ENCODE measurements around the gene ACBD4. TPM values are rescaled to one million over a fixed set of nuclear protein-coding genes. Genes with fewer than 3 reads are reported as not detected.

Gene ACBD4
- total and polyA plus RNA-seq, 10 donors = 14.1 to 32.8 (median 21.6) TPM

GRCh38 chr17:45130681-45131615, 4.5 kb upstream of the ACBD4 start:
- Histone ChIP-seq H3K27me3 (replicated peaks in 1 of 7) (no peaks in the 10 kb centered on the region), H3K4me3 (peak overlapping the region in 3 of 8 donors; percentile 83 to 92 (median 83)), H3K36me3 (no peaks in the 10 kb centered on the region), H3K4me1 (peaks cover 7 to 77% (median 31%) of the 10 kb centered on the region in 6 donors), H3K27ac (no peak overlapping the region), H3K9me3 (no peaks in the 10 kb centered on the region)
- DNase-seq = no peak
- TF ChIP-seq CTCF (IDR thresholded peaks at IDR 0.05 in 8 of 11, conservative IDR thresholded peaks at IDR 0.05 in 3 of 11) = no peak
- TF ChIP-seq POLR2AphosphoS5 (IDR thresholded peaks at IDR 0.05) = no peak
- TF ChIP-seq POLR2A (IDR thresholded peaks at IDR 0.05) = no peak
- 79 to 90% (median 81%) methylated on average over 17 of the region's 17 CpGs for WGBS, 5 donors
- intact Hi-C loops (cut with DNase I; ENCODE audit: low total_unique reads) = no loop called here

GRCh38 chr17:45131616-45132319, 3.7 kb upstream of the ACBD4 start:
- Histone ChIP-seq H3K27ac (peak overlapping the region; percentile 35 to 98 (median 94)), H3K27me3 (replicated peaks in 1 of 7) (no peaks in the 10 kb centered on the region), H3K4me1 (peaks cover 14 to 84% (median 39%) of the 10 kb centered on the region in 6 donors), H3K4me3 (peak overlapping the region; percentile 65 to 92 (median 80)), H3K9me3 (no peaks in the 10 kb centered on the region), H3K36me3 (no peaks in the 10 kb centered on the region)
- peak; percentile 89 for DNase-seq
- intact Hi-C loops (cut with DNase I; ENCODE audit: low total_unique reads) = no loop called here
- peak; percentile 40 to 87 (median 75) for TF ChIP-seq CTCF (IDR thresholded peaks at IDR 0.05 in 8 of 11, conservative IDR thresholded peaks at IDR 0.05 in 3 of 11)
- no peak for TF ChIP-seq POLR2AphosphoS5 (IDR thresholded peaks at IDR 0.05)
- 8 to 46% (median 10%) methylated on average over 8 to 46 of the region's 46 CpGs for WGBS, 5 donors

- TF ChIP-seq POLR2A (IDR thresholded peaks at IDR 0.05) = no peak
- TF ChIP-seq CTCF (IDR thresholded peaks at IDR 0.05 in 8 of 11, conservative IDR thresholded peaks at IDR 0.05 in 3 of 11) = no peak
- TF ChIP-seq POLR2AphosphoS5 (IDR thresholded peaks at IDR 0.05) = no peak
- Histone ChIP-seq H3K27ac (peak within 1 kb of the TSS; percentile 79 to 98 (median 94)), H3K36me3 (peaks cover 0 to 3% (median 0%) of the 10 kb centered on the region in 6 donors), H3K27me3 (replicated peaks in 1 of 7) (no peaks in the 10 kb centered on the region), H3K9me3 (no peaks in the 10 kb centered on the region), H3K4me1 (peaks cover 14 to 84% (median 43%) of the 10 kb centered on the region in 6 donors), H3K4me3 (peak within 1 kb of the TSS; percentile 65 to 92 (median 80))
- peak; percentile 93 for DNase-seq
- intact Hi-C loops (cut with DNase I; ENCODE audit: low total_unique reads) = no loop called here
- WGBS, 5 donors = 1 to 3% (median 1%) methylated on average over 6 to 36 of the region's 36 CpGs; no CpG with 5 or more reads in 1 of the 5 donors
These were observed 3.2 kb upstream of the ACBD4 start, which contains the start of gene PLCD3 for GRCh38 chr17:45132320-45132571. Gene PLCD3, minus strand, starts transcription at chr17:45132515. Its CDS starts 105 bp downstream, at chr17:45132410.

Measured in spleen (tissue), 11 donors.